ENCODE results near the gene GRIP2.

GRIP2 gene

GRCh38 chr3:14539742-14540491 is at the start of gene GRIP2:
TSS of gene GRIP2 (minus strand) at chr3:14540342. CDS start at chr3:14540308, 34 bp downstream.
- no peak for DNase-seq (ENCODE audit: low spot score)

GRCh38 chr3:14588425-14589112 is 48.4 kb upstream of the GRIP2 start:
- no peak for DNase-seq (ENCODE audit: low spot score)

GRCh38 chr3:14587740-14588360 is 47.7 kb upstream of the GRIP2 start:
- no peak for DNase-seq (ENCODE audit: low spot score)

GRCh38 chr3:14586611-14587010 is 46.5 kb upstream of the GRIP2 start:
- DNase-seq (ENCODE audit: low spot score): no peak

- DNase-seq (ENCODE audit: low spot score): no peak
These were observed 43.5 kb upstream of the GRIP2 start for GRCh38 chr3:14583548-14584091.

GRCh38 chr3:14582045-14582410 is 41.9 kb upstream of the GRIP2 start:
- no peak for DNase-seq (ENCODE audit: low spot score)

- no peak for DNase-seq (ENCODE audit: low spot score)
These were observed 41.3 kb upstream of the GRIP2 start for GRCh38 chr3:14581334-14582044.

GRCh38 chr3:14577897-14578296 is 37.8 kb upstream of the GRIP2 start:
- DNase-seq (ENCODE audit: low spot score): no peak

- DNase-seq (ENCODE audit: low spot score): no peak
These were observed 36.0 kb upstream of the GRIP2 start for GRCh38 chr3:14576163-14576562.

- DNase-seq (ENCODE audit: low spot score): no peak
These were observed 34.0 kb upstream of the GRIP2 start for GRCh38 chr3:14574183-14574582.

GRCh38 chr3:14573706-14574105 is 33.6 kb upstream of the GRIP2 start:
- DNase-seq (ENCODE audit: low spot score): no peak

- no peak for DNase-seq (ENCODE audit: low spot score)
These were observed 30.7 kb upstream of the GRIP2 start for GRCh38 chr3:14570864-14571263.

GRCh38 chr3:14570089-14570488 is 29.9 kb upstream of the GRIP2 start:
- no peak for DNase-seq (ENCODE audit: low spot score)

GRCh38 chr3:14569474-14570000 is 29.4 kb upstream of the GRIP2 start:
- no peak for DNase-seq (ENCODE audit: low spot score)

GRCh38 chr3:14568269-14568668 is 28.1 kb upstream of the GRIP2 start:
- DNase-seq (ENCODE audit: low spot score): no peak

GRCh38 chr3:14566812-14567211 is 26.7 kb upstream of the GRIP2 start:
- no peak for DNase-seq (ENCODE audit: low spot score)

GRCh38 chr3:14565868-14566588 is 25.9 kb upstream of the GRIP2 start:
- no peak for DNase-seq (ENCODE audit: low spot score)

- no peak for DNase-seq (ENCODE audit: low spot score)
These were observed 24.6 kb upstream of the GRIP2 start for GRCh38 chr3:14564741-14565140.

GRCh38 chr3:14563946-14564539 is 23.9 kb upstream of the GRIP2 start:
- peak; percentile 91 for DNase-seq (ENCODE audit: low spot score)

GRCh38 chr3:14562121-14562890 is 22.2 kb upstream of the GRIP2 start:
- DNase-seq (ENCODE audit: low spot score): no peak

Data from cerebellar cortex (tissue), 1 donor.